Measurements from ENCODE around the gene OXTR. TPM values are rescaled to one million over a fixed set of nuclear protein-coding genes. Genes with fewer than 3 reads are reported as not detected.
A peak's percentile ranks its signal among the peaks of the same experiment; 100 is the strongest.

OXTR gene
- total RNA-seq, 1 donor from 2014 or later, result 4.1 TPM

- H3K27ac Mint-ChIP-seq, result no peak overlapping the region
- no peaks in the 10 kb centered on the region for H3K36me3 Mint-ChIP-seq
- DNase-seq (ENCODE audit: extremely low spot score, unreplicated experiment), result no peak
- H3K27me3 Mint-ChIP-seq, result no peaks in the 10 kb centered on the region
- no peak overlapping the region for H3K4me3 Mint-ChIP-seq
- H3K4me1 Mint-ChIP-seq (ENCODE audit: unreplicated experiment), result no peaks in the 10 kb centered on the region
- H3K9me3 Mint-ChIP-seq, result no peaks in the 10 kb centered on the region
- no peak for TF ChIP-seq CTCF (conservative IDR thresholded peaks at IDR 0.05)
Measured at GRCh38 chr3:8757551-8758518, 11.6 kb downstream of the OXTR start.

- no peak for TF ChIP-seq CTCF (conservative IDR thresholded peaks at IDR 0.05)
- no peaks in the 10 kb centered on the region for H3K4me1 Mint-ChIP-seq (ENCODE audit: unreplicated experiment)
- H3K36me3 Mint-ChIP-seq, result no peaks in the 10 kb centered on the region
- H3K27me3 Mint-ChIP-seq, result no peaks in the 10 kb centered on the region
- H3K27ac Mint-ChIP-seq, result no peak overlapping the region
- DNase-seq (ENCODE audit: extremely low spot score, unreplicated experiment), result no peak
- H3K9me3 Mint-ChIP-seq, result no peaks in the 10 kb centered on the region
- H3K4me3 Mint-ChIP-seq, result no peak overlapping the region
Measured at GRCh38 chr3:8756671-8757070, 12.7 kb downstream of the OXTR start.

- H3K4me1 Mint-ChIP-seq (ENCODE audit: unreplicated experiment), result no peaks in the 10 kb centered on the region
- H3K36me3 Mint-ChIP-seq, result no peaks in the 10 kb centered on the region
- no peak overlapping the region for H3K27ac Mint-ChIP-seq
- H3K9me3 Mint-ChIP-seq, result no peaks in the 10 kb centered on the region
- no peaks in the 10 kb centered on the region for H3K27me3 Mint-ChIP-seq
- no peak for DNase-seq (ENCODE audit: extremely low spot score, unreplicated experiment)
- no peak overlapping the region for H3K4me3 Mint-ChIP-seq
- peak; percentile 59 for TF ChIP-seq CTCF (conservative IDR thresholded peaks at IDR 0.05)
Measured at GRCh38 chr3:8755564-8756237, 13.7 kb downstream of the OXTR start.

- DNase-seq (ENCODE audit: extremely low spot score, unreplicated experiment), result no peak
- H3K36me3 Mint-ChIP-seq, result no peaks in the 10 kb centered on the region
- no peaks in the 10 kb centered on the region for H3K4me1 Mint-ChIP-seq (ENCODE audit: unreplicated experiment)
- H3K4me3 Mint-ChIP-seq, result no peak overlapping the region
- H3K27me3 Mint-ChIP-seq, result no peaks in the 10 kb centered on the region
- no peak for TF ChIP-seq CTCF (conservative IDR thresholded peaks at IDR 0.05)
- no peaks in the 10 kb centered on the region for H3K9me3 Mint-ChIP-seq
- no peak overlapping the region for H3K27ac Mint-ChIP-seq
Measured at GRCh38 chr3:8755097-8755496, 14.3 kb downstream of the OXTR start.

GRCh38 chr3:8752832-8753231 lies 16.6 kb downstream of the OXTR start:
- Mint-ChIP-seq H3K27ac (no peak overlapping the region), H3K27me3 (no peaks in the 10 kb centered on the region), H3K9me3 (no peaks in the 10 kb centered on the region), H3K36me3 (no peaks in the 10 kb centered on the region), H3K4me1 (ENCODE audit: unreplicated experiment) (no peaks in the 10 kb centered on the region), H3K4me3 (no peak overlapping the region)
- no peak for DNase-seq (ENCODE audit: extremely low spot score, unreplicated experiment)
- TF ChIP-seq CTCF (conservative IDR thresholded peaks at IDR 0.05), result no peak

Measured in type B pancreatic cell (in vitro differentiated cells).